GM13977 (cell line): ENCODE measurements around the gene YTHDC2.

Experiments
- DNase-seq: peaks from one replicate; pipeline ENCODE4 v3.0.0; 2012; ENCODE audit warnings: low spot score
- in situ Hi-C: fragments of 300-500 bp; cut with MboI; formaldehyde crosslinking; loops from one replicate; pipeline ENCODE4 v1.12.0; 2022; ENCODE audit warnings: low sequenced_read_pairs, low pct_unique_long_range_greater_than_20kb, mixed read lengths, inconsistent platforms; ENCODE audit not compliant: unreplicated experiment
- TF ChIP-seq, protein P1 (sequence below): IDR thresholded peaks from 2 replicates; pipeline ENCODE4 v1.5.1; 2012; ENCODE audit warnings: mild to moderate bottlenecking, control low read depth; ENCODE audit not compliant: insufficient read depth; ENCODE audit errors: extremely low read depth, missing control alignments

YTHDC2 gene

DNA sequence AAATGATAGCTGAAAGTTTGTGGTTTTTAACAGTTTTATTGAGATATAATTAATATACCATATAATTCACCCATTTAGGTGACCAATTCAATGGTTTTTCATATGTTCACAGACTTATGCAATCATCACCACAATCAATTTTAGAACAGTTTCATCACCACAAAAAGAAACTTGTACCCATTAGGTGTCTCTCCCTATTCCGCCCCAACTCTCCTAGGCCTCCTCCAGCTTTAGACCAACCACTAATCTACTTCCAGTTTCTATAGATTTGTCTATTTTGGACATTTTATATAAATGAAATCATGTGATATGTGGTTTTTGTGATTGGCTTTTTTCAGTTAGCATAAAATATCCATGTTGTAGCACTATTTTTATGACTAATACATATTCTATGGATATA, 38.6 kb downstream of the YTHDC2 start:
- no peak for DNase-seq
- TF ChIP-seq, protein P1, sequence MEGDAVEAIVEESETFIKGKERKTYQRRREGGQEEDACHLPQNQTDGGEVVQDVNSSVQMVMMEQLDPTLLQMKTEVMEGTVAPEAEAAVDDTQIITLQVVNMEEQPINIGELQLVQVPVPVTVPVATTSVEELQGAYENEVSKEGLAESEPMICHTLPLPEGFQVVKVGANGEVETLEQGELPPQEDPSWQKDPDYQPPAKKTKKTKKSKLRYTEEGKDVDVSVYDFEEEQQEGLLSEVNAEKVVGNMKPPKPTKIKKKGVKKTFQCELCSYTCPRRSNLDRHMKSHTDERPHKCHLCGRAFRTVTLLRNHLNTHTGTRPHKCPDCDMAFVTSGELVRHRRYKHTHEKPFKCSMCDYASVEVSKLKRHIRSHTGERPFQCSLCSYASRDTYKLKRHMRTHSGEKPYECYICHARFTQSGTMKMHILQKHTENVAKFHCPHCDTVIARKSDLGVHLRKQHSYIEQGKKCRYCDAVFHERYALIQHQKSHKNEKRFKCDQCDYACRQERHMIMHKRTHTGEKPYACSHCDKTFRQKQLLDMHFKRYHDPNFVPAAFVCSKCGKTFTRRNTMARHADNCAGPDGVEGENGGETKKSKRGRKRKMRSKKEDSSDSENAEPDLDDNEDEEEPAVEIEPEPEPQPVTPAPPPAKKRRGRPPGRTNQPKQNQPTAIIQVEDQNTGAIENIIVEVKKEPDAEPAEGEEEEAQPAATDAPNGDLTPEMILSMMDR, result no peak
- in situ Hi-C loops, result no loop called here

DNA sequence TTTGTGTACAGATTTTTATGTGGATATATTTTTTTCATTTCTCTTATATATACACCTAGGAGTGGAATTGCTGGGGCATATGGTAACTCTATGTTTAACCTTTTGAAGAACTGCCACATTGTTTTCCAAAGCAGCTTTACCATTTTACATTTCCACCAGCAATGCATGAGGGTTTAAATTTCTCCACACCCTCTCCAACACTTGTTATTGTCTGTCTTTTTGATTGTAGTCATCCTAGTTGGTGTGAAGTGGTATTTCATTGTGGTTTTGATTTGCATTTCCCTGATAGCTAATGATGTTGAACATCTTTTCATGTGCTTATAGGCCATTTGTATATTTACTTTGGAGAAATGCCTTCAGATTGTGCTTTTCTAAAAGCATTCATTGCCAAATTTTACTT, 39.1 kb downstream of the YTHDC2 start:
- in situ Hi-C loops, result no loop called here
- TF ChIP-seq, protein P1, result no peak
- no peak for DNase-seq

DNA sequence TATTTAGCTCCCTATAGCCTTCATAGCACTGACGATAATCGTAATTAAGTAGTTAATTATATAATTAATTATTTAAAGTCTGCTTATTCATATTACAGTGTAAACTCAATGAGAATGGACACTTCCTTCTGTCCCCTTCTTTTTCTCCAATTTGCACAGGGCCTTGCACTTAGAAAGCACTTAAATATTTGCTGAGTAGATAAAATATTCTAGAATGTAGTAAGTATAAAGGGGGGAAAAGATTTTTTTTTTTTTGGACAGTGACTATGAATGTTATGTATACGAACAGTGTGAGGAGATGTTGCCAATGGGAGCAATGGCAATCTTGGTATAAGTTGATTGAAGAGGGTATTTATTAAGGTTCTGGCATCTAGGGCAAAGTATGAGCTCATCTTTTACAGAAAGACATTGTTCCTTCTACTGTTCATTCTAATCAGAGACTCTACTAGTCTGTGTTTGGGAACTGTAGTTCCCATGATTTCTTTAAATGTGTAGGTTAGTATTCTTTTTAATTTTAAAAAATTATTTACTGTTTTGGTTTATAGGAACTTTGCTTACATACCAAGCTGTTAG, 49.4 kb downstream of the YTHDC2 start:
- TF ChIP-seq, protein P1, result no peak
- in situ Hi-C loops, result no loop called here
- DNase-seq, result no peak

DNA sequence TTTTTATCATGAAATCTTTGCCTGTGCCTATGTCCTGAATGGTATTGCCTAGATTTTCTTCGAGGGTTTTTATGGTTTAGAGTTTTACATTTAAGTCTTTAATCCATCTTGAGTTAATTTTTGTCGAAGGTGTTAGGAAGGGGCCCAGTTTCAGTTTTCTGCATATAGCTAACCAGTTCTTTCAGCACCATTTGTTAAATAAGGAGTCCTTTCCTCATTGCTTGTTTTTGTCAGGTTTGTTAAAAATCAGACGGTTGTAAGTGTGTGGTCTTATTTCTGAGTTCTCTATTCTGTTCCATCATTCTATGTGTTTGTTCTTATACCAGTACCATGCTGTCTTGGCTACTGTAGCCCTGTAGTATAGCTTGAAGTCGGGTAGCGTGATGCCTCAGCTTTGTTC, 55.9 kb downstream of the YTHDC2 start:
- in situ Hi-C loops, result no loop called here
- TF ChIP-seq, protein P1, result no peak

DNA sequence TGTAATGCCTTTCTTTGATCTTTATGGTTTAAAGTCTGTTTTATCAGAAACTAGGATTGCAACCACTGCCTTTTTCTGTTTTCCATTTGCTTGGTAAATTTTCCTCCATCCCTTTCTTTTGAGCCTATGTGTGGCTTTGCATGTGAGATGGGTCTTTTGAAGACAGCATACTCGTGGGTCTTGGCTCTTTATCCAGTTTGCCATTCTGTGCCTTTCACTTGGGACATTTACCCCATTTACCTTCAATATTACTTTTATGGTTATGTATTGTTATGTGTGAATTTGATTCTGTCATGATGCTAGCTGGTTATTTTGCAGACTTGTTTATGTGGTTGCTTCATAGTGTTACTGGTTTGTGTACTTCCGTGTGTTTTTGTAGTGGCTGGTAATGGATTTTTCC, 59.2 kb downstream of the YTHDC2 start:
- in situ Hi-C loops, result no loop called here
- TF ChIP-seq, protein P1, result no peak
- DNase-seq, result no peak

More for the DNA sequence above, 55.9 kb downstream of the YTHDC2 start:
- no peak for DNase-seq

DNA sequence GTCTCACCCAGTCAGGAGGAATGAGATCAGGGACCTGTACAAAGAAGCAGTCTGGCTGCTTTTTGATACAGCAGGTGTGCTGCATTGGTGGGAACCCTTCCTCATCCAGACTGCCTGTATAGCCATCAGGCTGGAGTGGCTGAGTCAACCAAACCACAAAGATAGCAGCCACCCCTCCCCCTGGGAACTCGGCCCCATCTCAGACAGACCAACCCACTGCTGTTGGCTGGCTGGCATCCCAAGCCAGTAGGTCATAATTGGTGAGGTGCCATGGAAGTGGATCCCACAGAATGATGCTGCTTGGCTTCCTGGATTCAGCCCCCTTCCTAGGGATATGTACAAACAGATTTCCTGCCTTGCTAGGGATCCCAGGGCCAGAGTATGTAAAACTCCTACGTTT, 60.9 kb downstream of the YTHDC2 start:
- TF ChIP-seq, protein P1, result no peak
- DNase-seq, result no peak
- in situ Hi-C loops, result no loop called here

DNA sequence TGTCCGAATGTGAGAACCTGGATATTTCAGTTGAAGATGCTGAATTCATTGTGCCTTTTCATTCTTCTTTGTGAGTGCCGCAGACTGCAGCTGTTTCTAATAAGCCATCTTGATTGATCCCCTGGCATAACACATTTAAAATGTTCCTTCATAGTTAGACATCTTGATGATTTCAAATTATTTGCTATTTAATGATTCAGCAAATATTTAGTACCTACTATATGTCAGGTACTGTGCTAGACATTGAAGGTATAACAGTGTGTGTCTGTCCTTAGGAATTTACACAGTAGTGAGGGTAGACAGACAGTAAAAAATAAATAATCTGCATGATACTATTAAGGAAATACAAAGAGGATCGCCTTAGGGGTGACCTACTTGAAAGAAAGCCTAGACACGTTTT, 61.6 kb downstream of the YTHDC2 start:
- DNase-seq, result no peak
- in situ Hi-C loops, result no loop called here
- TF ChIP-seq, protein P1, result no peak
